ENCODE data around the gene RASGRP4. TPM values are rescaled to one million over a fixed set of nuclear protein-coding genes. Genes with fewer than 3 reads are reported as not detected.

The RASGRP4 gene
- polyA plus RNA-seq, 1 donor (not counting 4 experiments of a cell fraction or from before 2014, with no cell fraction given) = not detected

- no peak for DNase-seq (ENCODE audit: low read depth, low spot score)
- H3K4me1 ChIP-seq (ENCODE audit: control insufficient read depth, extremely low read depth, insufficient read depth, low read length) = no peaks in the 10 kb centered on the region
- H3K4me3 ChIP-seq (ENCODE audit: control insufficient read depth in 2 of 3, extremely low read depth in 1 of 3, insufficient read depth in 2 of 3, low read depth in 1 of 3, low read length in 3 of 3) = no peak overlapping the region
- H3K36me3 ChIP-seq (ENCODE audit: control insufficient read depth in 2 of 2, extremely low read depth in 1 of 2, insufficient read depth in 2 of 2, low read length in 2 of 2) = no peaks in the 10 kb centered on the region
- no peak for TF ChIP-seq EZH2 (IDR thresholded peaks at IDR 0.05; ENCODE audit: low read length)
- TF ChIP-seq, protein P1, sequence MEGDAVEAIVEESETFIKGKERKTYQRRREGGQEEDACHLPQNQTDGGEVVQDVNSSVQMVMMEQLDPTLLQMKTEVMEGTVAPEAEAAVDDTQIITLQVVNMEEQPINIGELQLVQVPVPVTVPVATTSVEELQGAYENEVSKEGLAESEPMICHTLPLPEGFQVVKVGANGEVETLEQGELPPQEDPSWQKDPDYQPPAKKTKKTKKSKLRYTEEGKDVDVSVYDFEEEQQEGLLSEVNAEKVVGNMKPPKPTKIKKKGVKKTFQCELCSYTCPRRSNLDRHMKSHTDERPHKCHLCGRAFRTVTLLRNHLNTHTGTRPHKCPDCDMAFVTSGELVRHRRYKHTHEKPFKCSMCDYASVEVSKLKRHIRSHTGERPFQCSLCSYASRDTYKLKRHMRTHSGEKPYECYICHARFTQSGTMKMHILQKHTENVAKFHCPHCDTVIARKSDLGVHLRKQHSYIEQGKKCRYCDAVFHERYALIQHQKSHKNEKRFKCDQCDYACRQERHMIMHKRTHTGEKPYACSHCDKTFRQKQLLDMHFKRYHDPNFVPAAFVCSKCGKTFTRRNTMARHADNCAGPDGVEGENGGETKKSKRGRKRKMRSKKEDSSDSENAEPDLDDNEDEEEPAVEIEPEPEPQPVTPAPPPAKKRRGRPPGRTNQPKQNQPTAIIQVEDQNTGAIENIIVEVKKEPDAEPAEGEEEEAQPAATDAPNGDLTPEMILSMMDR (optimal IDR thresholded peaks at IDR 0.05 in 1 of 3, IDR thresholded peaks at IDR 0.05 in 1 of 3, conservative IDR thresholded peaks at IDR 0.05 in 1 of 3; ENCODE audit: extremely low read depth in 1 of 3, insufficient read depth in 2 of 3, low read length in 3 of 3) = no peak
- no peak overlapping the region for H3K27ac ChIP-seq (ENCODE audit: control insufficient read depth, insufficient read depth, low read length)
- H3K4me2 ChIP-seq (ENCODE audit: control insufficient read depth, extremely low read depth, insufficient read depth, low read depth, low read length) = no peak overlapping the region
- H4K20me1 ChIP-seq (ENCODE audit: control insufficient read depth, extremely low read depth, insufficient read depth, low read length) = no peaks in the 10 kb centered on the region
- H3K9me3 ChIP-seq (ENCODE audit: control insufficient read depth, low read depth, low read length) = no peaks in the 10 kb centered on the region
- H2AFZ ChIP-seq (ENCODE audit: control insufficient read depth, low read length) = no peak overlapping the region
- H3K9me1 ChIP-seq (ENCODE audit: control insufficient read depth, extremely low read depth, insufficient read depth, low read length) = no peaks in the 10 kb centered on the region
- no peaks in the 10 kb centered on the region for H3K79me2 ChIP-seq (ENCODE audit: control insufficient read depth, insufficient read depth, low read length)
- no peak for FAIRE-seq
- no peak overlapping the region for H3K9ac ChIP-seq (ENCODE audit: control insufficient read depth, extremely low read depth, insufficient read depth, low read length)
- H3K27me3 ChIP-seq (ENCODE audit: control insufficient read depth, extremely low read depth, insufficient read depth, low read length) = no peaks in the 10 kb centered on the region
- dilution Hi-C loops (cut with MboI; ENCODE audit: extremely low pct_ligation_motif_present, low sequenced_read_pairs) = no loop called here
These were observed 16.7 kb upstream of the RASGRP4 start for GRCh38 chr19:38442736-38443135.

DNA sequence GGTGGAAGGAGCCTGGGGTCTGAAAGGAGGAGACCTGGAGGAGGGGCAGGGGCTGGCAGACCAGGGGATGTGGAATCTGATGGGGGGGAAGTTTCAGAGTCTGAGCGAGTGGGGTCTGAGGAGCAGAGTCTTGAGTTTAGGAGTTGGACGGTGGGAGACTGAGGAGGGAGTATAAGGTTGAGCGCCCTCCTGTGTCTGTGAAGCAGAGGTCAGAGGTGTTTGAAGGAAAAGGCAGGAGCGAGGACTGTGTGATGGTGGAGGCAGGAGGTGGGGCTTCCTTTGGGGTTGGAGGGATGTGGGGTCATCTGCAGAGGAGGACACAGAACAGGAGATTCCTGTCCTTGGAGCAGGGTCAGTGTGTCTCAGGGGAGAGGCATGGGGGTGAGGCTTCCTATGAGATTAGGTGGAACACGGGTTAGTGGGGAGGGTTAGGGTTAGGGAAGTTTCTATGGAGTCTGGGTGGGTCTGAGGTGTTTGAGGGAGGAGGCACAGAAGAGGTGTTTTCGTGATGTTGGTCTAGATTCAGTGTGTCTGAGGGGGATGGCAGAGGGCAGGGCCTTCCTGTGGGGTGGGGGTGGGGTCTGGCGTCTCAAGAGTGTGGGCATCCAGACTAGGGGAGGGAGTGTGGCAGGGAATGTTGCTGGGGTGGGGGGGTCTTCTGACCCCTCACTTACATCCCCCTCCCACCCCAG, 15.8 kb upstream of the RASGRP4 start:
- Histone ChIP-seq H3K27ac (ENCODE audit: control insufficient read depth, insufficient read depth, low read length) (no peak overlapping the region), H3K79me2 (ENCODE audit: control insufficient read depth, insufficient read depth, low read length) (no peaks in the 10 kb centered on the region), H3K9ac (ENCODE audit: control insufficient read depth, extremely low read depth, insufficient read depth, low read length) (no peak overlapping the region), H3K4me1 (ENCODE audit: control insufficient read depth, extremely low read depth, insufficient read depth, low read length) (no peaks in the 10 kb centered on the region), H3K4me3 (ENCODE audit: control insufficient read depth in 2 of 3, extremely low read depth in 1 of 3, insufficient read depth in 2 of 3, low read depth in 1 of 3, low read length in 3 of 3) (no peak overlapping the region), H3K4me2 (ENCODE audit: control insufficient read depth, extremely low read depth, insufficient read depth, low read depth, low read length) (no peak overlapping the region), H3K9me1 (ENCODE audit: control insufficient read depth, extremely low read depth, insufficient read depth, low read length) (no peaks in the 10 kb centered on the region), H4K20me1 (ENCODE audit: control insufficient read depth, extremely low read depth, insufficient read depth, low read length) (no peaks in the 10 kb centered on the region), H2AFZ (ENCODE audit: control insufficient read depth, low read length) (no peak overlapping the region), H3K27me3 (ENCODE audit: control insufficient read depth, extremely low read depth, insufficient read depth, low read length) (no peaks in the 10 kb centered on the region), H3K9me3 (ENCODE audit: control insufficient read depth, low read depth, low read length) (no peaks in the 10 kb centered on the region), H3K36me3 (ENCODE audit: control insufficient read depth in 2 of 2, extremely low read depth in 1 of 2, insufficient read depth in 2 of 2, low read length in 2 of 2) (no peaks in the 10 kb centered on the region)
- dilution Hi-C loops (cut with MboI; ENCODE audit: extremely low pct_ligation_motif_present, low sequenced_read_pairs) = no loop called here
- FAIRE-seq (no peak), DNase-seq (ENCODE audit: low read depth, low spot score) (no peak)
- TF ChIP-seq EZH2 (IDR thresholded peaks at IDR 0.05; ENCODE audit: low read length) = no peak
- TF ChIP-seq, protein P1 (optimal IDR thresholded peaks at IDR 0.05 in 1 of 3, IDR thresholded peaks at IDR 0.05 in 1 of 3, conservative IDR thresholded peaks at IDR 0.05 in 1 of 3; ENCODE audit: extremely low read depth in 1 of 3, insufficient read depth in 2 of 3, low read length in 3 of 3) = peak in 1 of 3 experiments; percentile 41

Measured in keratinocyte (primary cell).